KG1 (cell line): ENCODE results near the gene ELF2.
A peak's percentile ranks its signal among the peaks of the same experiment; 100 is the strongest.
"Not testable (repeated sequence)": the region's sequence is repeated elsewhere in the genome, so short reads cannot be mapped to it uniquely, and the experiment has no call there.

Experiments
- DNase-seq: peaks from one replicate; lab custom pipeline; 2025; lab: John Stamatoyannopoulos, UW

The ELF2 gene

DNA sequence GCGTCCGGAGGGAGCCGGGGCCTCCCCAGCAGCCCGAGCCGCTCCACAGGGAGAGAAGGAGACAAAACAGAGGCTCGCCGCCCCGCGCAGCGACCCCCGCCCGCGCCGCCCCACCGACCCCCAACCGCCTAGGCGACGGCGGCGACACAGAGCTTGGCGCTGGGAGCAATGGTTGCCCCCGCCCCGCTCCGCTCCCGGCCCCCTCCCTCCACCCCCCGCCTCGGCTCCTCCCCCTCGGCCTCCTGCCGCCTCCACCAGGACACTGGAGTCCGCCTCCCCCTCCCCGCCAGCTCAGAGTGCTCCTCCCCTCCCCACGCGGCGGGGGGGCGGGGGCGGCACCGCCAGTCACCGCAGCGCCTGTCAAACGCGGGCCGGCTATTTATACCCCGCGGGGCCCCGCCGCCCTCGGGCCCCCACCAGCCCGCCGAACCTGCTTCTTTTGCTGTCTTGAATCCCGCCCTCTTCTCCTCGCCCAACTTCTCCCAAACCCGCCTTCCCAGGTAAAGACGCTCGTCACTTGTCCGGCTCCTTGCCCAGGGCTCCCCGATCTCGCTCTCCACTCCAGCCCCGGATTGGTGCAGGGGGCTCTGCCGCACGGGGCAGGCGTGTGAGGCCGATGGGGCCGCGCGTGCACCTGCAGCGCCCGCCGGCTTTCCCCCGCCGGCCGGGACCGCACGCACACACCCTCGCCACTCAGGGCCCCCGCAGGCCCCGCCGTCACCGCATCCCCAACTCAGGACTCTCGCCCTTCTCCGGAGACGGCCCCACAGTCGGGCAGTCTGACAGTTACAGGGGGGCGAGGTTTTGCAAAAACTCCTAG is at the start of gene ELF2:
Gene ELF2 (minus strand): TSS at position 170 of the 820 bp plus-strand sequence. CDS start 39,517 bp downstream, outside the sequence.
- peak; percentile 84 for DNase-seq

- no peak for DNase-seq
These were observed 46.8 kb upstream of the ELF2 start for GRCh38 chr4:139223682-139224317.

DNA sequence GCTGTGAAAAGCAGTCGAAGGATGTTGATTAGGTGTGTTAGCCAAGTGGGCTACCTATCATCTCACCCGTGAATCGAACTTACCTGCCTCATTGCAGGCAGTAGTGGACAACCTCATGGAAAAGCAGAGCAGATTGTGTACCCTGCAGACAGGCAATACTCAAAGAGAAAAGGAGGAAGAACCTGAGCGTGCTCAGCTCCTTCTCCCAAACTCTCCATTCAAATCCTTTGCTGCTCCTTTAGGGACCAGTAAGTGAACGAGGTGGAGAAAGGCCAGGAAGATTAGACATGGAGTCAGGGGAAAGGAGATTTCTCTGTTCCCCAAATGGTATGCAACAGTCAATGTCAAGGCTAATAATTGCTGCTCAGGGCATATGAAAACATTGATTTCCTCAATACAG is 45.2 kb upstream of the ELF2 start:
- no peak for DNase-seq

DNA sequence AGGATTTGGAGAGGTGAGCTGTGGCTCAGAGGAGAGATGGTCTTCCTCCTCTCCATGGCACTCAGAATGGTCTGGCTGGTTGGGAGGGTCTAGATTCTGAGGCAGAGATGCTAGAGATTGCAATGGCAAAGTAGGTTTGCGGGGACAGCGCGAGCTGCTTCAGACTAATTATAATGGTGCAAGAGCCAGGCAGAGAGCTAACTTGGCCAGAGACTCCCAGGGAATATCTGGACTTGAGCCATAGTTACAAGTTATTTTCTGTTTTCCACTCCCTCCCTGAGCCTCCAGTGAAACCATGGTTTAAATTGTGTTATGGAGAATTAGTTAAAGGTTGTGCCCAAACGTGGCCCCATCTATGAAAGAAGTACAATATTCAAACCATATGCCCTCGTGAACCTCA is 44.7 kb upstream of the ELF2 start:
- no peak for DNase-seq

DNA sequence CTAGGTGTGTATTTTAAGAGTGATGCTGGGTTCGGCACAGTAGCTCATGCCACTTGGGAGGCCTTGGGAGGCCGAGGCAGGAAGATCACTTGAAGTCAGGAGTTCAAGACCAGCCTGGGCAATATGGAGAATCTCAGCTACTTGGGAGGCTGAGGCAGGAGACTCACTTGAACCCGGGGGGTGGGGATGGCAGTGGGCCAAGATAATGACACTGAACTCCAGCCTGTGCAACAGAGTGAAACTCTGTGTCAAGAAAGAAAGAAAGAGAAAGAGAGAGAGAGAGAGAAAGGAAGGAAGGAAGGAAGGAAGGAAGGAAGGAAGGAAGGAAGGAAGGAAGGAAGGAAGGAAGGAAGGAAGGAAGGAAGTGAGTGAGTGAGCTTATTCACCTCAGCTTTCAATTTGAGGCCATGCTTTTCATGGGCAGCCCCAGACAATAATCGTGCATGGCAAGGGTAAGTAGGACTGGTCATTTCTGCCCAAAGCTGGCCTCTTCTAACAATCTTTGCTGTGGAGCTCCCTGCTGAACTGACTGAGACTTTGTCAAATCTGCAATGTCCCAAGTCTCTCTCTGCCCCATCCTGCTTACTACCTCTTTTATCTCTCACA is 42.5 kb upstream of the ELF2 start:
- no peak for DNase-seq

GRCh38 chr4:139214039-139214534 is 37.1 kb upstream of the ELF2 start:
- DNase-seq = no peak

DNA sequence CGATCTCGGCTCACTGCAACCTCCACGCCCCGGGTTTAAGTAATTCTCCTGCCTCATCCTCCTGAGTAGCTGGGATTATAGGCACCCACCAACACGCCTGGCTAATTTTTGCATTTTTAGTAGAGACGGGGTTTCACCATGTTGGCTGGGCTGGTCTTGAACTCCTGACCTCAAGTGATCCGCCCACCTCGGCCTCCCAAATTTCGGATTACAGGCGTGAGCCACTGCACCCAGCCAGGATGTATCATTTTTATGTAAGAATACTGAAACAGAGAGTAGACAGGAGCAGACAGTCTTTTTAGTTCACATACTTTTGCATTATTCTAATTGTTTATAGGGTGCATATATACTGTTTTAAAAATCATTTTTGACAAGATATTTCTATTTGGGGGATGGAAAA is 36.6 kb upstream of the ELF2 start:
- not testable (repeated sequence) for DNase-seq

GRCh38 chr4:139212900-139213299 is 35.9 kb upstream of the ELF2 start:
- no peak for DNase-seq

DNA sequence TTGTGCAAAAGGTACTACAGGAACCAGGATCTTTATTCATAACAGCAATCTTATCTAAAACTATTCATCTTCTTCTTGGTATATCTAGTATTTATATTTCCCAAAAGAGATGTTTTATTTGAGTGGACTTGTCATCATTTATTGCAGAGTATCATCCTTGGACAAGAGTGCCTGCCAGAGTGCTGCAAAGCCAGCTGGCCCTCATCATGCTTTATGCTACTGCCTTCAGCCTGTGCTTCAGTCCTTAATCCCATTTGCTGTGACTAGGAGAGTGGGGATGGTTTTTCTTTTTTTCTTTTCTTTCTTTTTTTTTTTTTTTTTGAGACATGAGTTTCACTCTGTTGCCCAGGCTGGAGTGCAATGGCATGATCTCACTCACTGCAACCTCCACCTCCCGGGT is 33.5 kb upstream of the ELF2 start:
- DNase-seq = no peak

DNA sequence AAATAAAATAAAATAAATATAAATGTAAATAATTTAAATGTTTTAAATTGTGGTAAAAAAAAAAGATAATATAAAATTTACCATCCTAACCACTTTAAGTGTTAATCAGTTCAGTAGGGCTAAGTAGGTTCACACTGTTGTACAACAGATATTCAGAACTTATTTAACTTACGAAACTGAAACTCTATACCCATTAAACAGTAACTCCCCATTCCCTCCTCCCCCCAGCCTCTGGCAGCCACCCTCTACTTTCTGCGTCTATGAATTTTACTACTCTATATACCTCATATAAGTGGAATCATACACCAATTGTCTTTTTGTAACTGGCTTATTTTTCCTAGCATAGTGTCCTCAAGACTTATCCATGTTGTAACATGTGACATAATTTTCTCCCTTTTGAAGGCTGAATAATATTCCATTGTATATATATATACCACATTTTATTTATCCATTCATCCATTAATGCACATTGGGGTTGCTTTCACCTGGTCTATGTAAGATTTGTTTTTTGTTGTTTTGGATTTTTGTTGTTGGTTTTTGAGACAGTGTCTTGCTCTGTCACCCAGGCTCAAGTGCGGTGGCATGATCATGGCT is 32.5 kb upstream of the ELF2 start:
- DNase-seq = no peak

GRCh38 chr4:139208404-139208945 is 31.5 kb upstream of the ELF2 start:
- DNase-seq = no peak

- DNase-seq = no peak
These were observed 30.9 kb upstream of the ELF2 start for GRCh38 chr4:139207873-139208403.

- DNase-seq = no peak
These were observed 30.2 kb upstream of the ELF2 start for GRCh38 chr4:139207247-139207646.

DNA sequence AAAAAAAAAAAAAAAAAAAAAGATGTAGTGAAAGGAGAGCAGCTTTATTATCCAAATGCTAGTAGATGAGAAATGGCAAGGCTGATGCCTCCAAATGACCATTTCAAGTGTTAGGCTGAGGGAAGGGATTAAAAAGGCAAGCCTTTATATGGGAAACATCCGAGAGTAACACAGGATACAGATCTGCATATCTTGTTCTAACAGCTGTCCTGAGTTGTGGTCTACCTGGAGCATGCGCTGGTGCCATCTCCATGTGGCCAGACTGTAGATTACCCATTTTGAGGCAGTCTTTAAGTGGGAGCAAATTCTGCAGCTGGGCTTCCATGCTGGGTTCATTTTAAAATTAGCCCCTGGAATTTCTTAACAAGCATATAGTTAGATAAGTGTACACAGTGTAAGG is 26.0 kb upstream of the ELF2 start:
- no peak for DNase-seq

- DNase-seq = no peak
These were observed 23.5 kb upstream of the ELF2 start for GRCh38 chr4:139200506-139200905.

DNA sequence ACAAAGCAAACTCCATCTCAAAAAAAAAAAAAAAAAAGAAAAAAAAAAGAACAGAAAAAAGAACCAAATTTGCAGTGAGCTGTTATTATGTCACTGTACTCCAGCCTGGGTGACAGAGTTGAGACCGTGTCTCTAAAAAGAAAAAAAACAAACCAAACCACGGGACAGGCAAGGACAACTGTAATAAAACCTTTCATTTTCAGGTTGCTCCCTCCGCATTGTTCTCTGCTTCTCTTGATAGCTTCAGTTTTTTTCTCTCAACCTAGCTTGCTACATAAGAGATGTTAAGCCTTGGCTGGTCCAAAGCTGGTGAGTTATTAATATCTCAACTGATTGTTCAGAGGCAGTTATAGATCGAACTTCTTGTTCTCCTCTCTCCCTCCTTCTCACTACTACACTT is 23.1 kb upstream of the ELF2 start:
- no peak for DNase-seq

DNA sequence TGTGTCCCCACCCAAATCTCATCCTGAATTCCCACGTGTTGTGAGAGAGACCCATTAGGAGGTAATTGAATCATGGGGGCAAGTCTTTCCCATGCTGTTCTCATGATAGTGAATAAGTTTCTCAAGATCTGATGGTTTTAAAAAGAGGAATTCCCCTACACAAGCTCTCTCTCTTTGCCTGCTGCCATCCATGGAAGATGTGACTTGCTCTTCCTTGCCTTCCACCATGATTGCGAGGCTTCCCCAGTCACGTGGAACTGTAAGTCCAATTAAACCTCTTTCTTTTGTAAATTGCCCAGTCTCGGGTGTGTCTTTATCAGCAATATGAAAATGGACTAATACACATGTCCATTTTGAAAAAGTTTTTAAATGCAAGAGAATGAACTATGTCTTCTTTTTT is 20.2 kb upstream of the ELF2 start:
- not testable (repeated sequence) for DNase-seq

DNA sequence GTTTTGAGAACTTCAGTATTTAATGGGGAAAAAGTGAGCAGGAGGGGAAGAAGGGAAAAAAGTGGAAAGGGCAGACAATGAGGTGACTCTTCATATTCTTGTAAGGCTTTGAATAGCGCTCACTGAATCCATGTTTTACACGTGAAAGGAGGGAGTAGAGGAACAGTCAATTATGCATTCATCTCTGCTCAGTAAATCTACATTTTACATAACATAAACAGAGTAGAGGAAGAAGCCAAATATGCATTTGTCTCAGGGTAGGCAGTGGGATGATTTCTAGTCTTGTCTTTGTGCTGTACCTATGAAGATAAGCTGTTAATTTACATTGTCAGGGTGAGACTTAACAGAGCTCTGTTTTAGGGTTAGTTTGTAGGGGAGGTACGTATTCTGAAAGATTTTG is 19.4 kb upstream of the ELF2 start:
- DNase-seq = no peak

GRCh38 chr4:139191373-139191772 is 14.4 kb upstream of the ELF2 start:
- no peak for DNase-seq

GRCh38 chr4:139189972-139190371 is 13.0 kb upstream of the ELF2 start:
- DNase-seq = no peak

DNA sequence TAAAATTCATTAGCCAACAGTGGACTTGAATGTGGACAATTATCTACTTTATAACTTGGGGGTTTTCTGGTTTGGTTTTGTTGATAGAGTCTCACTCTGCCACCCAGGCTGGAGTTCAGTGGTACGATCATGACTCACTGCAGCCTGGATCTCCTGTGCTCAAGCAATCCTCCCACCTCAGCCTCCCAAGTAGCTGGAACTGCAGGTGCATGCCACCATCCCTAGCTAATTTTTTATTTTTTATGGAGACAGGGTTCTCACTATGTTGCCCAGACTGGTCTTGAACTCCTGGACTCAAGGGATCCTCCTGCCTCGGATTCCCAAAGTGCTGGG is 12.4 kb upstream of the ELF2 start:
- no peak for DNase-seq
